ENCODE results near the gene ADAM12.
"Not testable (repeated sequence)": the region's sequence is repeated elsewhere in the genome, so short reads cannot be mapped to it uniquely, and the experiment has no call there.

Gene ADAM12

GRCh38 chr10:126373147-126373546 is 15.1 kb downstream of the ADAM12 start:
- DNase-seq = no peak

- no peak for DNase-seq
These were observed 15.9 kb downstream of the ADAM12 start for GRCh38 chr10:126372396-126372795.

GRCh38 chr10:126369125-126369710 is 19.1 kb downstream of the ADAM12 start:
- no peak for DNase-seq

- no peak for DNase-seq
These were observed 31.1 kb downstream of the ADAM12 start for GRCh38 chr10:126357169-126357568.

GRCh38 chr10:126353666-126354065 is 34.6 kb downstream of the ADAM12 start:
- DNase-seq = no peak

- DNase-seq = no peak
These were observed 35.8 kb downstream of the ADAM12 start for GRCh38 chr10:126352453-126352852.

GRCh38 chr10:126351021-126351420 is 37.3 kb downstream of the ADAM12 start:
- DNase-seq = no peak

GRCh38 chr10:126350216-126350992 is 37.9 kb downstream of the ADAM12 start:
- DNase-seq = no peak

GRCh38 chr10:126349676-126350075 is 38.6 kb downstream of the ADAM12 start:
- no peak for DNase-seq

GRCh38 chr10:126349101-126349500 is 39.2 kb downstream of the ADAM12 start:
- DNase-seq = no peak

GRCh38 chr10:126343496-126343895 is 44.8 kb downstream of the ADAM12 start:
- DNase-seq = not testable (repeated sequence)

GRCh38 chr10:126342680-126343079 is 45.6 kb downstream of the ADAM12 start:
- DNase-seq = no peak

- DNase-seq = no peak
These were observed 46.8 kb downstream of the ADAM12 start for GRCh38 chr10:126341491-126341890.

GRCh38 chr10:126337251-126337810 is 50.9 kb downstream of the ADAM12 start:
- no peak for DNase-seq

GRCh38 chr10:126336801-126337200 is 51.5 kb downstream of the ADAM12 start:
- no peak for DNase-seq

- DNase-seq = no peak
These were observed 54.0 kb downstream of the ADAM12 start for GRCh38 chr10:126334272-126334671.

- DNase-seq = no peak
These were observed 55.7 kb downstream of the ADAM12 start for GRCh38 chr10:126332576-126332975.

GRCh38 chr10:126331101-126331500 is 57.2 kb downstream of the ADAM12 start:
- DNase-seq = no peak

- no peak for DNase-seq
These were observed 63.5 kb downstream of the ADAM12 start for GRCh38 chr10:126324826-126325225.

- DNase-seq = no peak
These were observed 66.8 kb downstream of the ADAM12 start for GRCh38 chr10:126321440-126321839.

- DNase-seq = no peak
These were observed 70.5 kb downstream of the ADAM12 start for GRCh38 chr10:126317751-126318150.

- DNase-seq = no peak
These were observed 72.6 kb downstream of the ADAM12 start for GRCh38 chr10:126315494-126316177.

- DNase-seq = no peak
These were observed 73.3 kb downstream of the ADAM12 start for GRCh38 chr10:126314863-126315493.
